ENCODE measurements around the gene SLC50A1.

The SLC50A1 gene

DNA sequence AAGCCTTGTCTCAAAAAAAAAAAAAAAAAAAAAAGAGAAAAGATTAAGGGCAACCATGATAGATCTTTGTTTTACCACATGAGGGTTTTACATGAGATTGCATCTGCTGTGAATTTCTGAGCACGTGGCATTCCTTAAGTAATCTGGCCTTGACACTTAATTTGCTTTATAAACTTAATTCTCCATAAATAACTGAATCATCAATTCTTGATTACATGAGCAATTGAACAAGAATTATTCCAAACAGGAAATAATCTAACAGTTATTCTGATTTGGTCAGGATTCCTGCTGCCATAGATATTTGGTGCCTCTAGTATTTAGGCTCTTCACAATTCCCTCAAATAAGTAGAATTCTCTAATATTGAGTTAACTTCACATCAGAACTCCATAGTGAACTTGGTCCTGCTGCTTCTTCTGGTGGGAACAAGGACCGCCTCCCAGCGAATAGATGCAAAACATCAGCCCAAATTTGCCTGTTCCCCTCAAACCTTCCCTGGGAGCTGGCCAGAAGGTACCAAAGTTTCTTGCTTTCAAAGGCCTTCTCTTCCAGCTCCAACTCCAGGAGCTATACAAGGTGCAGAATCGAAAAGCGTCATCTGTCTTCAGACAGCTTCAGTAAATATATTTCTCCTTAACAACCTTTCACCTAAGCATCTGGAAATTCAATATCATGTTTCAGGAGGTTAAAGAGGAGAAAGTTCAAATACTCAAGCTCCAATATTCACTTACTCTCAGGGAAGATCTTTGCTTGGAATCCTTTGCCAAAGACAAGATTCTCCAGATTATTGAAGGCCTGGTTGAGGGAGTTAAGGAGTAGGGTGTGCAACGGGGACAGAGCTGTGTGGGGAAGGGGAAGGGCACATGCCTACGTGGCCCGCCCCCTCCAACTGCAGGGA is 36.4 kb downstream of the SLC50A1 start:
- no peak for DNase-seq

DNA sequence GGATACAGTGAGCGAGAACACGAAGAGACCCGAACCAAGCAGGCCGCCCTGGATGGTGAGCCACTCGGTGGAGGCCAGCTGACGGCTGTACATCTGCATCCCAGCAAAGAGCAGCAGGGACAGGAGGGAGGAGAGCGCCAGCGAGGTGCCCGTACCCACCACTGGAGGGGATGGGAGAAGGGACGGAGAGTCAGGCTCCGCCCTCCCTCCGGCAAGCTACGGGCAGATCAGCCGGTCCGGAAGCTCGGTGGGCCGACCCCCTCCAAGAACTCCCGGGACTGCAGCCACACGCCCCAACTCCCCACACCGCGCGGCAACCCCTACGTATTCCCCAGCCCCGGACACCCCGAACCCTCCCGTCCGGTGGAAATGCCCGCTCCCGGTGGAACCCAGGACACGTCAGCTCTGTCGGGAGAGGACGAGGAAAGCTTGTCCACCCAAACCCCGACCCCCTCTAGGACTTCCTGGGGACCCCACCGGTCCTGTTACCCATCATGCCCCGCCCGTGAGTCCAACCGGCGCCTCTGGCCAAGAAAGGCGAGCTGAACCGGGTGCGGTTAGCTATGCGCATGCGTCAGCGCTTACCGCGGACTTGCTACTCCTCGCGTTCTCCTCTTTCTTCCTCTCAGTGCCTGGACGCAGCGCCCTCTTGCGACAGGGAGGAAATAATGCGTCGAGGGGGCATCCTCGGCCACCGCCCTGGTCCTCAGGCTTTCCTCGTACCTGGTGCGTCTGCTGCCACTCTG is 37.3 kb downstream of the SLC50A1 start, which contains the start of gene KRTCAP2:
Gene KRTCAP2, minus strand, starts transcription at position 573 of the 746 bp plus-strand sequence. Its CDS starts 80 bp downstream, at position 493.
- peak; percentile 93 for DNase-seq

GRCh38 chr1:155173478-155174323 is 38.0 kb downstream of the SLC50A1 start, which contains the start of gene TRIM46:
TSS of gene TRIM46 (plus strand) at chr1:155173849. CDS start at chr1:155173967, 118 bp downstream.
- DNase-seq = peak; percentile 59

DNA sequence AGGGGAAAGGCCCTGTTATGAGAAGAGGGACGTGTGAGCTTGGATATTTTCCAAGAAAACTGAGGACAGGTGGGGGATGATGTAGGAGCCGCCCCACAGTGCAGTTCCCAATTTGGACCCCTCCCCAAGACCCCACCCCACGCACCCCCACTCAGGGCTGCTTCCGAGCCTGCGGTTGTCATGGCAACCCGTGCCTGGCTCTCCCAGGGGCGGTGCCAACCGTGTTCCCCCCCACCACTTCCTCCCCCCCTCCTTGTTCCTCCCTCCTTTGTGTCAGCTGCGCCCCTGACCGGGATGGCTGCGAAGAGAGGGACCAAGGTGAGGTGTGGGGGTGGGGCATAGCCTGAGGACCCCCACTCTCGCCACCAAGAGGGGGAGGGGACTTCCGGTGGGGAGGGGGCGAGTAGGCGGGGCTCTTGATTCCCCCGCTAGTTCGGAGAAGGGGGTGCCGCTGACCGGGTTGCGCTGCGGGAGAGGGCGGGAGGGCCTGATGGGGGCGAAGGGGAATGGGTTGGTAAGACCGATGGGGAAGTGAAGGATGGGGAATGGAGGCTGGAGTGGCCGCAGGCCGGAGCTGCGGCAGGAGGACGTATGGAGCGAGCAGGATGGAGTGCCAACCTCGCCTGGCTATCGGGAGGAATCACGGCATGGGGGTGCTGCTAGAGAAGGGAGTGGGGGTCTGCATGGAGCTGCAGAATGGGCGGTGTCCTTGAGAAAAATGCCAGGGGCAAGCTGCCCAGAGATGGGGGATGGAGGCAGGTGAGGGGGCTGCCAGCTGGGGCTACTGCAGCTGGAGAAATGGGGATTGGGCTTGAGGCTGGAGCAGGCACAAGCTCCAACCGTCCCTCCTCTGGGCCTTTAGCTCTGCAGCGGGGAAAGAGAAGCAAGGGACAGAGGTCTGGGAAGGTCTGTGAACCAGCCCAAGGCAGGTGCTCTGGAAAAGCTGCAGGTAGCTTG is 39.0 kb downstream of the SLC50A1 start:
- DNase-seq = peak; percentile 12

GRCh38 chr1:155175281-155175926 is 39.8 kb downstream of the SLC50A1 start:
- DNase-seq = no peak

DNA sequence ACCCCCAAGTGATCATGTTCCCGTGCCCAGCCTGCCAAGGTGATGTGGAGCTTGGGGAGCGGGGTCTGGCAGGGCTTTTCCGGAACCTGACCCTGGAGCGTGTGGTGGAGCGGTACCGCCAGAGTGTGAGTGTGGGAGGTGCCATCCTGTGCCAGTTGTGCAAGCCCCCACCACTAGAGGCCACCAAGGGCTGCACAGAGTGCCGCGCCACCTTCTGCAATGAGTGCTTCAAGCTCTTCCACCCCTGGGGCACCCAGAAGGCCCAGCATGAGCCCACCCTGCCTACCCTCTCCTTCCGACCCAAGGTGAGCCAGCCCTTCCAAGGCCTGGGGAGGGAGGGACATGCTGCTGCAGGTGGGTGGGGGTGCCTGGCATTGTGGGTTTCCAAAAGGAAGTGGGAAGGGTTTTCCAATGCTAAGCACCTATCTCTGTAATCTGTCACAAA is 40.3 kb downstream of the SLC50A1 start:
- no peak for DNase-seq

DNA sequence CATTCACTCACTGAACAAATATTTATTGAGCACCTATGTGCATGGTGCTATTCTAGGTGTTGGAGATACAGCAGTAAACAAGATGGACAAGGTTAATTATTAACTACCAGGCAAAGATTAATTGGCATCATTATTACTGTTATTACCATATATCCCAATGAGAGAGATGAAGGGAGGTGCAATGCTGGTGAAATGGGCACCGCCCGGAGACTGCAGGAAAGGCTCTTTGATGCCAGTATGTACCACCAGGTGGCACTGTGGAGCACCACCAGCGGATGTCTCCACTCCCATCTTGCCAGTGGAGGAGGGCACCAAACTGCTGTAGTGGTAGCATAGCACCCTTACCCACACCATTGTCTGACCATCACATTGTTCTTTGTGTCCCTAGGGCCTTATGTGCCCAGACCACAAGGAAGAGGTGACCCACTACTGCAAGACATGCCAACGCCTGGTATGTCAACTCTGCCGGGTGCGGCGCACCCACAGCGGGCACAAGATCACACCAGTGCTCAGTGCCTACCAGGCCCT is 41.0 kb downstream of the SLC50A1 start:
- DNase-seq = peak; percentile 44

- DNase-seq = no peak
These were observed 41.7 kb downstream of the SLC50A1 start for GRCh38 chr1:155177192-155177917.

DNA sequence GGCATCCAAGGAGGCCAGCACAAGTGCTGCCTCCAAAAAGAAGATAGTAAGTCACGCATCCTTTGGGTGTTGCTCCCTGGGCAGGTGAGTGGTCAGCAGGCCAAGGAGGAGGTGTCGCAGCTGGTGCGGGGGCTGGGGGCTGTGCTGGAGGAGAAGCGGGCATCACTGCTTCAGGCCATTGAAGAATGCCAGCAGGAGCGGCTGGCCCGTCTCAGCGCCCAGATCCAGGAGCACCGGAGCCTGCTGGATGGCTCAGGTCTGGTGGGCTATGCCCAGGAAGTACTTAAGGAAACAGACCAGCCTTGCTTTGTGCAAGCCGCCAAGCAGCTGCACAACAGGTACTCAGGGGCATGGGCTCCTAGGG is 42.2 kb downstream of the SLC50A1 start:
- DNase-seq = no peak

GRCh38 chr1:155178441-155179111 is 42.9 kb downstream of the SLC50A1 start:
- DNase-seq = no peak

GRCh38 chr1:155179112-155180031 is 43.7 kb downstream of the SLC50A1 start:
- DNase-seq = no peak

GRCh38 chr1:155181371-155182051 is 45.9 kb downstream of the SLC50A1 start:
- DNase-seq = no peak

- DNase-seq = no peak
These were observed 46.4 kb downstream of the SLC50A1 start for GRCh38 chr1:155182052-155182550.

DNA sequence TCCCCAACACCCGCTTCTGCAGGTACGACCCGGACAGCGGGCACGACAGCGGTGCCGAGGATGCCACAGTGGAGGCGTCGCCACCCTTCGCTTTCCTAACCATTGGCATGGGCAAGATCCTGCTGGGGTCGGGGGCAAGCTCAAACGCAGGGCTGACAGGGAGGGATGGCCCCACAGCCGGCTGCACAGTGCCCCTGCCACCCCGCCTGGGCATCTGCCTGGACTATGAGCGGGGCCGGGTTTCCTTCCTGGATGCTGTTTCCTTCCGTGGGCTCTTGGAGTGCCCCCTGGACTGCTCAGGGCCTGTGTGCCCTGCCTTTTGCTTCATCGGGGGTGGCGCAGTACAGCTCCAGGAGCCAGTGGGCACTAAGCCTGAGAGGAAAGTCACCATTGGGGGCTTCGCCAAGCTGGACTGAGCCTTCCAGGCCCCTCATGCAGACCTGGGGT is 48.1 kb downstream of the SLC50A1 start:
- no peak for DNase-seq

DNA sequence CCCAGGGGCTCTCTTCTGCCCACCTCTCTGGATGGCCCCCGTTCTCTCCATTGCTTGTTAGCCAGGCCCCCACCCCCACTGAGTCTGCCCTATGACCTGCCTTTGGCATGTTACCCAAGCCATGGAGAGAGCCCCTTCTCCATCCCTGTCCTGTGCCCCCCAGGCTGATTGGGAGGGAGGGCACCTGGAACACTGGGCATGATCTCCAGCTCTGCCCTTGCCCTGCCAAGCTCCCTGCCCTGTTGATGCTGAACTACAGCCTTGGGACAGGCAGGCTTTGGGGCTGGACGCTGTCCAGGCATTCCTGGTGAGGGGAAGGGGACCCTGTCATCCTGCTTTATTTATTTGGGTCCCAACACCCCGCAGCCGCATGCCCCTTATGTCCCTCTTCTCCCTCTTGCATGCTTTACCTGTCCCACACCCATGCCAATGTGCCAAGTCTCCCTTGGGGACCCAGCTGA is 48.7 kb downstream of the SLC50A1 start:
- no peak for DNase-seq

DNA sequence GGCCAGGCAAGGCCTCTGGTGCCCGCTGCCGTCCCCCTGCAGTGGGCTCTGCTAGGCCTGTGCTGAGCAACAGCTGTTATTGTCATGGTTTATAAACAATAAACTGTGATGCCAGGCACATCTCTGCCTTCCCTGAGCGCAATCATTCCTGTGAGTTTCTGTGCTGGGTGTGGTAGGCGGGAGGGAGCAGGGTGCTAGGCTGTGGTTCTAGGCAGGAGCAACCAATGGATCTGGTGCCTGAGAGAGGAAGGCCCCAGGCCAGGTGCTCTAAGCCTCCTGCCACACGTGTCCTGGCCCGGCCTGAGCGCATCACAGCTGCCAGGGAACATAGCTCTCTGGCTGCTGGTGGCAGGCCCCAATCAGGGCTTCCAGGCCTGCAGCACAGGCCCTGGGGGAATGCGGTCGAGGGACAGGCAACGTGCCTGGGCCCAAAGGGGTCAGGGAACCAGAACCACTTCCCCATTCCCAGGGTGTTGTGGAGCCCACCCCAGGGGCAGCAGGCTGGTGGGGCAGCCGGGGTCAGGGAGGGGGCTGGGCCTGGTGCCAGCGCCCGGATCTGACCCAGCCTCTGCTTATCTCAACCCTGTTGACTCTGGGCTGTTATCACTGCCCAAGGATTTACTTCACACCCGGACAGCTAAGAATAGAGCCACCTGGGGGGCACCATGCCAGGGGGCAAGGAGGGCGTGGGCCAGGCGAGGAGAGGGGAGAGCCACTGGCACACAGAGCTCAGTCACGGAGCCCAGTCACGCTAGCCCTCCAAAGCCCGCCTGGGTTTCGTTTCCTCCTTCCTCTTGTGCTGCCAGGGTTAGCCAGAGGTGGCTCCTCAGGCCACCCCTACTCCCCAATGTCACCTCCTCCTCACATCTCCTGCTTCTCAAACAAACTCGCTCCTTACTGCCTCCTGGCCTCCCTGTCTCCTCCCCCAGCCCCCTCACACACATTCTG is 49.5 kb downstream of the SLC50A1 start:
- no peak for DNase-seq

All from NCI-H446 treated with DMSO at 0.1 percent for 48 hours (cell line).